Measurements from ENCODE around the gene TCEAL1.
"Not testable (repeated sequence)": the region's sequence is repeated elsewhere in the genome, so short reads cannot be mapped to it uniquely, and the experiment has no call there.

TCEAL1 gene

GRCh38 chrX:103635436-103635835 is 6.7 kb downstream of the TCEAL1 start:
- DNase-seq (ENCODE audit: low read depth in 2 of 2): no peak

DNA sequence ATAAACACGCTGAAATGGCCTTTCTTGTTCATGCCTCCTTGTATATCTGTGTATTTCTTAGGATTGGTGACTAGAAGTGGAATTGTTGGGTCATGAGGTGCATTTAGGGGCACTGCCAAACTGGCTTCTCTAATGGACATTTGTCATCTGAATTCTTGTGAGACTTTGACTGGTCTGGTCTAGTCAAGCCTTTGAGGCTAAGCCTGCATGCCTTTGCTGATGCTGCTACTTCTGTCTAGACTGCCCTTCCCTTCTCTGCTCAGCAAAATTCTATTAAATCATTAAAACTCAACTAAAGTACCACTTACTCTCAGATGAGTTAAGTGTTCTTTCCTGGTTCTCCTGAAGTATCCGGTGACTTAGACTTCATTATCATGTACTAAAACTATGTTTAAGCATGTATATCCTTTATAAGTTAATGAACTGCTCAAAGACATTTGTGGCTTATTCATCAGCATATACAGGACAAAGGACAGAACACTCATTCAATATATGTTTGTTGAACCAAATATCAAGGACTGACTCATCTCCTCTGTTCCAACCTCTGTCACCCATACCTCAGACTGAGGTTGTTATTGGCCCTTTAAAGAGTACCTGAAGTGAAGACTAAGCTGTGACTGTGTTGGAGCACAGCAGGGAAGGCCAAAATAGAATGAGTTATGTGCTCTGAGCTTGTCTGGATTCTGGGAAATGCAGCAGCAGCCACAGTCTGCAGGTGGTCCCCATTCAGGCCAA is 9.0 kb downstream of the TCEAL1 start:
- DNase-seq (ENCODE audit: low read depth in 2 of 2): no peak

GRCh38 chrX:103638479-103639346 is 9.9 kb downstream of the TCEAL1 start:
- DNase-seq (ENCODE audit: low read depth in 2 of 2): not testable (repeated sequence)

DNA sequence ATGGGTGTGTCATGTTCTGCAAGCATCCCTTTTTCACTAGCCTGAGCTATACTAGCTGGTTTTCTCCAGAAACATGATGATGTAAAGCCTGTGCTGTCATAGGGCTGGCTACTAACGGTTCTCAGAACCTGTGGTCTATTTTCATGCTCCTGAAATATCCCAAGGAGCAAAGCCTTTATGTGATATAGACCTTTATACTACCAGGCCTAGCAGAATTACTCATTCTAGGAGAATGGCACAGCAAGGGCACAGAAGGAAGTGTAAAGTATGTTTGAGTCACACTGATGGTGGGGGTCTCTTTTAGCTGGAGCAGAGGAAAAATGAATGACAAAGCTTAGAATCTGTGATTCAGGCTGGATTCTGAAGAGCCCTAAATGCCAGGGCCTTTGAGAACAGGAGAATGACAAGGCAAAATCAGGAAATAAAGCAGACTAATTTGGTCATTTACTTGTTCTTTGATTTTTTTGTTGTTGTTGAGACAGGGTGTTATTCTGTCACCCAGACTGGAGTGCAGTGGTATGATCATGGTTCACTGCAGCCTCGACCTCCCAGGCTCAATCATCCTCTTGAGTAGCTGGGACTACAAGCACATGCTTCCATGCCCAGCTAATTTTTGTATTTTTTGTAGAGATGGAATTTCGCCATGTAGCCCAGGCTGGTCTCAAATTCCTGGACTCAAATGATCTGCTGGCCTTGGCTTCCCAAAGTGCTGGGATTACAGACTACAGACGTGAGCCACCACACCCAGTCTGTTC is 11.8 kb downstream of the TCEAL1 start:
- DNase-seq (ENCODE audit: low read depth in 2 of 2): no peak

- no peak for DNase-seq (ENCODE audit: low read depth in 2 of 2)
Observed at GRCh38 chrX:103644125-103644524, 15.3 kb downstream of the TCEAL1 start.

DNA sequence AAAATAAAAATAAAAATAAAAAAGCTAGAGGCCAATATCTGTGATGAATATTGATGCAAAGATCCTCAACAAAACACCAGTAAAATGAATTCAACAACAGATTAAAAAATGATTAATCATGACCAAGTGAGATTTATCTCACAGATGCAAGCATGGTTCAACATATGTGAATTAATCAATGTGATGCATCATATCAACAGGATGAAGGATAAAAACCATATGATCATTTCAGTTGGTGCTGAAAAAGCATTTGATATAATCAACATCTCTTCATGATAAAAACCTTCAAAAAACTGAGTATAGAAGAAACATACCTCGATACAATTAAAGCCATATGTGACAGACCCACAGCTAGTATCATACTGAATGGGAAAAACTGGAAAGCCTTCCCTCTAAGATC is 18.9 kb downstream of the TCEAL1 start:
- no peak for DNase-seq (ENCODE audit: low read depth in 2 of 2)

GRCh38 chrX:103651151-103651773 is 22.5 kb downstream of the TCEAL1 start:
- DNase-seq (ENCODE audit: low read depth in 2 of 2): no peak

GRCh38 chrX:103655230-103656000 is 26.6 kb downstream of the TCEAL1 start:
- DNase-seq (ENCODE audit: low read depth in 2 of 2): not testable (repeated sequence)

- DNase-seq (ENCODE audit: low read depth in 2 of 2): no peak
Observed at GRCh38 chrX:103656617-103657016, 27.8 kb downstream of the TCEAL1 start.

- DNase-seq (ENCODE audit: low read depth in 2 of 2): not testable (repeated sequence)
Observed at GRCh38 chrX:103657066-103657465, 28.3 kb downstream of the TCEAL1 start.

- DNase-seq (ENCODE audit: low read depth in 2 of 2): no peak
Observed at GRCh38 chrX:103658681-103659433, 30.1 kb downstream of the TCEAL1 start.

GRCh38 chrX:103659460-103659859 is 30.7 kb downstream of the TCEAL1 start:
- DNase-seq (ENCODE audit: low read depth in 2 of 2): not testable (repeated sequence)

GRCh38 chrX:103663981-103664762 is 35.4 kb downstream of the TCEAL1 start:
- no peak for DNase-seq (ENCODE audit: low read depth in 2 of 2)

- DNase-seq (ENCODE audit: low read depth in 2 of 2): no peak
Observed at GRCh38 chrX:103666202-103667107, 37.7 kb downstream of the TCEAL1 start.

DNA sequence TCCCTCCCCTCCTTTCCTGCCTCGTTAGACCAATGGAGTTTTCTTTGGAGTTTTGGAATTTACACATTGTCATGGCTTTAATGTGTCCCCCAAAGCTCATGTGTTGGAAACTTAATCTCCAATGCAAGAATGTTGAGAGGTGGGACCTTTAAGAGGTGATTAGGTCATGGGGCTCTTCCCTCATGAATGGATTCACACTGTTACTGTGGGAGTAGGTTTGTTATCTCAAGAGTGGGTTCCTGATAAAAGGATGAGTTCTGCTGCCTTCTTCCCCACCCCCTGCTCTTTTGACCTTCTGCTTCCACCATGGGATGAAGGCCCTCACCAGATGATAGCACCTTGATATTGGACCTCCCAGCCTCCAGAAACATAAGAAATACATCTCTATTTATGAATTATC is 41.0 kb downstream of the TCEAL1 start:
- DNase-seq (ENCODE audit: low read depth in 2 of 2): no peak

DNA sequence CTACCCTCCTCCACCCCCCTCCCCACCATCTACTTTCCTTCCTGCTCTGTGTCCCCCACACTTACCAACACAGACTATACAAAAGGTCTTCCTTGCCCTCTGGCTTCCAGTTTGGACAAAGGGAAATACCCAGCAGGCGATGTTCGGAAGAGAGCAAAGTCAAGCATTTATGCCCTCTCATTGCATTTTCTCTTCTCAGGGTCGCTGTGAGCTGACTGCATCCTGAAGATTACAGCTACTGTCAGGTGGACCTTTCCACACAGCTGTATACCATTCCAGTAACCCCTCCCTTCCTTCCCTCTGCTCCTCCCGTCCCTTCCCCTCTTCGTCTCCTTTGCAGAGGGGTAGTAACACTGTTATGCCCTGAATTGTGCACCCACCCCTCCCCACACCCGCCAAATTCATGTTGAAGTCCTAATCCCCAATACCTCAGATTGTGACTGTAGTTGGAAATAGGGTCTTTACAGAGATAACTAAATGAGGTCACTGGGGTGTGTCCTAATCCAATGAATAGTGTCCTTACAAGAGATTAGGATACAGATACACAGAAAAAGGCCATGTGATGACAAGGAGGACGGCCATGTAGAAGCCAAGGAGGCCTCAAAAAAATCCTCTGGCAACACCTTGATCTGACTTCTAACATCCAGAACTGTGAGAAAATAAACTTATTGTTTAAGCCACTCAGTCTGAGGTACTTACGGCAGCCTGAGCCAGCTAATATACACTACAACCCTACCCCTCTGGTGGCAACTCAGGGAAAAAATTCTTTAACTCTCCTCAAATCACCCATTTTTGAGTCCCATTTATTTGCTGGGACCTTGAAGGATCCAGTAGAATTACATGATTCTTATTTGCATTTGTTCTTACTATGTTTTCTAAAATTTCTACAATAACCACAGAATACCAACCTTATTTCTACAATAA is 46.0 kb downstream of the TCEAL1 start:
- DNase-seq (ENCODE audit: low read depth in 2 of 2): no peak
